HG03280 (cell line): ENCODE measurements around the gene ZNF646.

Source experiments
- ATAC-seq: cut with Tn5 transposase; IDR thresholded peaks from one replicate; pipeline ENCODE4 v1.9.1; 2021; ENCODE audit warnings: mild to moderate bottlenecking, moderate library complexity; ENCODE audit not compliant: unreplicated experiment

The ZNF646 gene

DNA sequence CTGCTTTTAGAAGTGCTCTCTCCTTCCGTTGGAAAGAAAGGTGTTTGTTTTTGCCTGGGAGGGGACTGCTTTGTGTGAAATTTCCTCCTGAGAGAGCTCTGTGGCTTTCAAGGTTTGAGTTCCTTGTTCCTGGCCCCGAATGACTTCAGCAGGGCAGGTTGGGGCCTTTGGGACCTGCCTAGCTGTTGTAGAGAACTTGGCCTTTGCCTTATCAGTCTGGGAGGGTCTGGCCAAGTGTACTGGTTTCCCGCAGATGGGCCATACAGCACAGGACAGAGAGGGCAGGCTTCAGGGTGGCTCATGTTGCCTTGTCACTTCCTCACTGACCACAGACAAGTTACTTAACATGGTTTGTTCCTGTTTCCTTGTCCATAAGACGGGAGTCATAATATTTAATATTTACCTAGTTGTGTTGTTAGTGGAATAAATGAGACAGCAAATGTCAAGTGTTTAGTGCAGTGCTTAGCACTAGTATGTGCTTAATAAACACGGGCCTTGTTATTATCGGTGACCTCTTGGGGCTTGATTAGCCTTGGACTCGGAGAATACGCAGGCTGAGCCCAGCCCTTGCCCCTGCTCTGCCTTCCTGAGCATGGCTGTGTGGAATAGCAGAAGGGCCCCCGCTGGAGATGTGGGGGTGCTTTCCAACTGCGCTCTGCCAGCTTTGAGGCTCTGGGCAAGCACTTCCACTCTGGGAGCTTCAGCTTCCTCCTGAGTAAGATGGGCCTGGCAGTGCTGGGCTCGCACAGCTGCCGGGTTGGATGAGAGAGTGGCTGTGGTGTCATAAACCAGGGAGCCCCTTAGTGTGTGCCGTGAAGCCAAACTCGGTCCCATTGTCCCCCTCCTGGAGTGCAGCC is 54.7 kb downstream of the ZNF646 start:
- ATAC-seq: no peak

DNA sequence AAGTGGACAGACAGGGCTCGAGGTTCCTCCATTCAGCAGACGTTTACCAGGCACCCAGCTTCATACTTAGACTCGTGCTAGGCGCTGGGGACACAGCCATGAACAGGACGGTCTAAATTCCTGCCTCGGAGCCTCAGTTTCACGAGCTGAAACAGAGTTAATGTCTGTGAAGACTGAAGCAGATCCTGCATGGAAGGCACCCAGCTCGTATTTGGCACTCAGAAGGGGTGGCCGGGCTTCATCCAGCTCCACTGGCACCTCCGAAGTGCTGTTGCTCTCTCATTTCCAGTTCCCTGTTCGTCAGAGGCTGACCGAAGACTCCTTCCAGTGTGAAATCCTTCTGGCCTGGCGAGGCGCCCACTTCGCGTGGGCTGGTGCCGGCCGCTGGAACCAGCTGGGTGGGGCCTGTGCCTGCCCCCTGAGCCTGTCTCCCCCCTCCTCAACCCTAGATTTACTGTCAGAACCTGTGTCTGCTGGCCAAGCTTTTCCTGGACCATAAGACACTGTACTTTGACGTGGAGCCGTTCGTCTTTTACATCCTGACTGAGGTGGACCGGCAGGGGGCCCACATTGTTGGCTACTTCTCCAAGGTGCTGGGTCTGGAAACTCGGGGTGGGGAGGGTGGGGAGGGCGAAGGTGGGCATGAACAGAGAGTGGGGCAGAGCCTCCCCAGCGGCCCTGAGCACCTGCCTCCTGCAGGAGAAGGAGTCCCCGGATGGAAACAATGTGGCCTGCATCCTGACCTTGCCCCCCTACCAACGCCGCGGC is 55.5 kb downstream of the ZNF646 start:
- no peak for ATAC-seq

DNA sequence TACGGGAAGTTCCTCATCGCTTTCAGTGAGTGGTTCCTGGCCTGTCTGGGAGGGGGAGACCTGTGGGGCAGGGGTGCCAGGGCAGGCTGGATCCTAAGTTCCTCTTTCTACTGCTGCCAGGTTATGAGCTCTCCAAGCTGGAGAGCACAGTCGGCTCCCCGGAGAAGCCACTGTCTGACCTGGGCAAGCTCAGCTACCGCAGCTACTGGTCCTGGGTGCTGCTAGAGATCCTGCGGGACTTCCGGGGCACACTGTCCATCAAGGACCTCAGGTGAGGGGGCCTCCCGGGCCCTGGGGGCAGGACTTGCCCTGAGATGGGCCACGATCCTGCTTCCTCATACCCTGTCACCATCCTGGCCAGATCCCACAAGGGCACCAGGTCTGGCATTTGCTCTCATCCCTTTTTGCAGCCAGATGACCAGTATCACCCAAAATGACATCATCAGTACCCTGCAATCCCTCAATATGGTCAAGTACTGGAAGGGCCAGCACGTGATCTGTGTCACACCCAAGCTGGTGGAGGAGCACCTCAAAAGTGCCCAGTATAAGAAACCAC is 56.2 kb downstream of the ZNF646 start:
- no peak for ATAC-seq

DNA sequence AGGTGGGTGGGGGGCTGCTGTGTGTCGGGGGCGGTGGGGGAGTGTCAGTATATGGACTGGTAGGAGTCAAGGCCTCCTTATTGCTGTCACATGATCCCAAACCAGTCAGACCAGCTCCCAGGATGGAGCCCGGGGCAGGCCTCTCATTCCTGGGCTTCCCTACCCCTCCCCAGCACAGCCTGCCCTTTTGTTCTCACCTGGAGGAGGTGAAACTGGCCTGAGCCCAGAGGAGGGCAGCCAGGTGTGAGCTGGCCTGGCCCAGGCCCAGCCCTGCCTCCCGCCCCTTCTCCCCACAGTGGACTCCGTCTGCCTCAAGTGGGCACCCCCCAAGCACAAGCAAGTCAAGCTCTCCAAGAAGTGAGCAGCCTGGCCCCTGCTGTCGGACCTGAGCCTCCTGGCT is 56.7 kb downstream of the ZNF646 start:
- no peak for ATAC-seq

DNA sequence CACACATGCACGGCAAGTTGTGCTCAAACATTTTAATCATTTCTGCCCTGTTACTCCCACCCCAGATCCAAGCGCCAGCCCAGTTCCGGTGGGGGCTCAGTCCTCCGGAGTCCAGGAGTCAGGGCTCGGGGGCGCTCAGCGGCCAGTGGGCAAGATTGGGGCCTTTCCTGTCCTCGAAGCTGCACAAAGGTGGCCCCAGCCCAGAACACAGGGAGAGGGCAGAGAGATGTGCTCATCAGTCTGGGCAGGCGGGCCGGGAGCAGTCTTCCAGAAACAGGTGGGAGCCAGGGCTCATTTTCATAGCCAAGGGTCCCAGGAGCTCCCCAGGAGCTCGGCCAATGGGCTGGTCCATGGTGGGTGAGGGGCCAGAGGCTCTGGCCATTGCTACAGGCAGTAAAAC is 57.2 kb downstream of the ZNF646 start:
- ATAC-seq: no peak

DNA sequence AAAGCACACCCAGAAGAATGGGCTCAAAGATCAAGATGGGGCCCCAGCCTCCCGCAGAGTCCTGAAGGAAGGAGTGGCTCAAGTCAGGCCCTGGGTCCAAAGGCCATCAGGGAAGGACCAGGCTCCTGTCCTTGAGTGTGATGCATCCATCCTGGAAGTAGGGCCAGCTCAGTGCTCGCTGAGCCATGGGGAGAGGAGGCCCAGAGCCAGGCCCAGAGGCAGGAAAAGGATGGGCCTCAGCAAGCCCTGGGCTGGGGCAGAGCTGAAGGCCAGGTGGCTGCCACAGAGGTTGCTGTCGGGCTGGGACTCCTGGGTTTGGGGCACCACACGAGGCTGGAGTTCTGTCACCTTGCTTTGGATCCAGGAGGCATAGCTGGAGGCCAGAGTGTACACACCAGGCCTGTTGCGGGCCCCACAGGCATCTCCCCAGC is 57.6 kb downstream of the ZNF646 start:
- ATAC-seq: no peak

DNA sequence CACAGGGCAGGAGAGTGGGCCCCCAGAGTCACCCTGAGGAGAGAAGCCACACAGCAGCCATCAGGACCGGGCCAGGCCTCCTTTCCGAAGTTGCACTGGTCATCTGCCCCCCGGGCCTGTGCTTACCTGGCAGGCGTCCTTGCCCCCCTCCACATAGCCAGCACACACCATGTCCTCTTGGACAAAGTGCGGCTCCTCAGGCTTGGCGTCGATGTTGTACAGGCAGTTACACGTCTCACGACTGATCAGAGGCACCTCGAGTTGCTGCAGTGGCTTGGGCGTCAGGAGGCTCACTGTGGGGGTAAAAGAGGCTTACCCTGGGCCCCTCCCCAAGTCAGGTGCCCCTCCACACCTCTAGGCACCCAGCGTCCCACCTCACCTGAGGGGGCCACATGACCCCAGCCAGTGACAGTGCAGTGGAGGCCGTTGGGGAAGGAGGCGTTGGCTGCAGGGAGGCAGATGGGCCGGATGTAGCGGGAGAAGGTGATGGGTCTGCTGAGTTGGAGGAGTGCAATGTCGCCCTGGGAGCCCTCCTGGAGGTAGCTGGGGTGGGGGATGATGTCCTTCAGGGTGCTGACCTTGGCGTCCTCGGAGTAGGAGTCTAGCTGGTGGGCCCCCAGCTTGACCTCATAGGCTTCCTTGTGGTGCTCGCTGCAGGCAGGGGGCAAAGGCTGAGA is 58.2 kb downstream of the ZNF646 start:
- ATAC-seq: no peak

DNA sequence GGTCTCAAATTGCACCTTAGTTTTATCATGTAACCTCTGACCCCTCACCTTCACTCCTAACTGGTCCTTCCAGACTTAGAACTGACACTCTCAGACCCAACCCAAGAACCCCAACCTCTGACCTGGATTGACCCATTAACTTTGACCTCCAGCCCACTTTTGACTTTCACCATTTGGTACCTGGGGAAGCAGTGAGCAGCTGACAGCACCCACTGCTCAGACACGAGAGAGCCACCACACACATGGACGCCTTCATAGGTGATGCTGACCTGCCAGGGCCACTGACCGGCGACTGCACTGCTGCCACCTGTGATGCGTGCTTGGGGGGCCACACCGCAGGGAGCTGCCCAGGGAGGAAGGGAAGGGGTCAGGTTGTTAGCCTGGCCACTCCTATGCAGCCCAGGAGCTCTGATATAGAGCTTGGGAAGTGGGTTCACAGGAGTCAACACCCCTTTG is 58.9 kb downstream of the ZNF646 start:
- ATAC-seq: no peak
